ENCODE data around the gene HASPIN. TPM values are rescaled to one million over a fixed set of nuclear protein-coding genes. Genes with fewer than 3 reads are reported as not detected.

HASPIN gene
- total RNA-seq, 1 donor from 2014 or later, result 0.68 TPM

DNA sequence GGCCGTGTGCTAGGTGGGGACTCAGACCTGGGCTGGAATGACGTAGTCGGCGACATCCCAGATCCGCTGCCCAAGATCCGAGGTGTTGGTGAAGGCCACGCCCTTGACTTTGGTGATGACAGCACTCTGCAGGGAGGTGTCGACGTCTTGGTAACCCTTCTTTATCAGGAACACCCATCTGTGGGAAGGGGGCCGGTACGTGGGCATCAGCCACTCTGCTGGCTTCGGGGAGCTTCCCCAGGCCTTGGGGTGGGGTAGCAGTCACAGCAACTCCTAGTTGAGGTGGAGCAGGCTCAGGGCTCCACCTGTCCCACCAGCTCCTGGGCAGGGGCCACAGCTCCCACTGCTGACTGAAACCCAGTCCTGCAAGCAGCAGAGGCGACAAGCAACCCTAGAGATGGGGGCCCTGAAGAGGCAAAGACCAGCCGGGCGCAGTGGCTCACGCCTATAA is 32.1 kb upstream of the HASPIN start:
- DNase-seq, result no peak
- Histone ChIP-seq H3K4me3 (no peak overlapping the region), H3K27ac (no peak overlapping the region), H3K4me1 (peaks cover 16% of the 10 kb centered on the region), H3K9me3 (no peaks in the 10 kb centered on the region), H3K36me3 (no peaks in the 10 kb centered on the region), H3K27me3 (ENCODE audit: low read depth) (peaks cover 61% of the 10 kb centered on the region)
- intact Hi-C loops (cut with DNase I), result no loop called here
- ATAC-seq, result no peak
- TF ChIP-seq, protein P1, sequence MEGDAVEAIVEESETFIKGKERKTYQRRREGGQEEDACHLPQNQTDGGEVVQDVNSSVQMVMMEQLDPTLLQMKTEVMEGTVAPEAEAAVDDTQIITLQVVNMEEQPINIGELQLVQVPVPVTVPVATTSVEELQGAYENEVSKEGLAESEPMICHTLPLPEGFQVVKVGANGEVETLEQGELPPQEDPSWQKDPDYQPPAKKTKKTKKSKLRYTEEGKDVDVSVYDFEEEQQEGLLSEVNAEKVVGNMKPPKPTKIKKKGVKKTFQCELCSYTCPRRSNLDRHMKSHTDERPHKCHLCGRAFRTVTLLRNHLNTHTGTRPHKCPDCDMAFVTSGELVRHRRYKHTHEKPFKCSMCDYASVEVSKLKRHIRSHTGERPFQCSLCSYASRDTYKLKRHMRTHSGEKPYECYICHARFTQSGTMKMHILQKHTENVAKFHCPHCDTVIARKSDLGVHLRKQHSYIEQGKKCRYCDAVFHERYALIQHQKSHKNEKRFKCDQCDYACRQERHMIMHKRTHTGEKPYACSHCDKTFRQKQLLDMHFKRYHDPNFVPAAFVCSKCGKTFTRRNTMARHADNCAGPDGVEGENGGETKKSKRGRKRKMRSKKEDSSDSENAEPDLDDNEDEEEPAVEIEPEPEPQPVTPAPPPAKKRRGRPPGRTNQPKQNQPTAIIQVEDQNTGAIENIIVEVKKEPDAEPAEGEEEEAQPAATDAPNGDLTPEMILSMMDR (IDR thresholded peaks at IDR 0.05), result no peak

DNA sequence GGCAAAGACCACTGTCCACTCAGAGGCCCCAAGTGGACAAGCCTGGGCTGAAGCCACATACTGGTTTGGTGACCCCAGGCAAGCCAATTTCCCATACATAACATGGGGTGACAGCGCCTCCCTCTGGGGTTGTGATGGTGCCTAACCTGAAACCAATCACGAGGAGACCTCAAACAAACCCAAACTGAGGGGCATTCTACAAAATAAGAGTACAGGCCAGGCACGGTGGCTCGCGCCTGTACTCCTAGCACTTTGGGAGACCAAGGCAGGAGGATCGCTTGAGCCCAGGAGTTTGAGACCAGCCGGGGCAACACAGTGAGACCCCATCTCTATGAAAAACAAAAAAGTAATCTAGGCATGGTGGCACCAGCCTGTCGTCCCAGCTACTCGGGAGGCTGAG is 31.4 kb upstream of the HASPIN start:
- Histone ChIP-seq H3K4me1 (peaks cover 17% of the 10 kb centered on the region), H3K27me3 (ENCODE audit: low read depth) (peaks cover 66% of the 10 kb centered on the region), H3K9me3 (no peaks in the 10 kb centered on the region), H3K36me3 (no peaks in the 10 kb centered on the region), H3K27ac (no peak overlapping the region), H3K4me3 (no peak overlapping the region)
- no peak for ATAC-seq
- intact Hi-C loops (cut with DNase I), result no loop called here
- DNase-seq, result no peak
- TF ChIP-seq, protein P1 (IDR thresholded peaks at IDR 0.05), result no peak

DNA sequence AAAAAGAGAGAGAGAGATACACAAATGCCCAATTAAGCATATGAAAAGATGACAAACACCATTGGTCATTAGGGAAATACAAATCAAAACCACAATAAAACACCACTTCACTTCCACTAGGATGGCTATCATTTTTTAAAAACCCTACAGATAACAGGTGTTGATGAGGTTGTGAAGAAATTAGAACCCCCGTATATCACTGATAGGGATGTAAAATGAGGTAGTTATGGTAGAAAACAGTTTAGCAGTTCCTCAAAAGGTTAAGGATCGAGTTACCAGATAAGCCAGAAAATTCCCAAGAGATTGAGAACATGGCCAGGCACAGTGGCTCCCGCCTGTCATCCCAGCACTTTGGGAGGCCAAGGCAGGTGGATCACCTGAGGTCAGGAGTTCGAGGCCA is 30.6 kb upstream of the HASPIN start:
- intact Hi-C loops (cut with DNase I), result no loop called here
- no peak for ATAC-seq
- H3K9me3 ChIP-seq, result no peaks in the 10 kb centered on the region
- H3K27me3 ChIP-seq (ENCODE audit: low read depth), result peaks cover 68% of the 10 kb centered on the region
- H3K27ac ChIP-seq, result no peak overlapping the region
- no peak overlapping the region for H3K4me3 ChIP-seq
- TF ChIP-seq, protein P1 (IDR thresholded peaks at IDR 0.05), result no peak
- H3K4me1 ChIP-seq, result peaks cover 17% of the 10 kb centered on the region
- DNase-seq, result no peak
- no peaks in the 10 kb centered on the region for H3K36me3 ChIP-seq

DNA sequence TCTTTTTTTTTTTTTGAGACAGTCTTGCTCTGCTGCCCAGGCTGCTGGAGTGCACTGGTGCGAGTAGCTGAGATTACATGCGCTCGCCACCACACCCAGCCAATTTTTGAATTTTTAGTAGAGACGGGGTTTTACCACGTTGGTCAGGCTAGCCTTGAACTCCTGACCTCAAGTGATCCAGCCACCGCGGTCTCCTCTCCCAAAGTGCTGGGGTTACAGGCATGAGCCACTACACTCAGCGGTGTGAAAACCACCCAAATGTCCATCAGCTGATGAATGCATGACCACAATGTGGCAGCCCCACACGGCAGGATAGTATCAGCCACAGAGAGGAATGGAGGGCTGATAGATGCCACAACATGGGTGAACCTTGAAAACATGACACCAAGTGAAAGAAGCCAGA is 29.9 kb upstream of the HASPIN start:
- Histone ChIP-seq H3K36me3 (no peaks in the 10 kb centered on the region), H3K27me3 (ENCODE audit: low read depth) (peaks cover 73% of the 10 kb centered on the region), H3K9me3 (no peaks in the 10 kb centered on the region), H3K4me1 (peaks cover 17% of the 10 kb centered on the region), H3K27ac (no peak overlapping the region), H3K4me3 (no peak overlapping the region)
- TF ChIP-seq, protein P1 (IDR thresholded peaks at IDR 0.05), result no peak
- ATAC-seq (no peak), DNase-seq (no peak)
- intact Hi-C loops (cut with DNase I), result no loop called here

DNA sequence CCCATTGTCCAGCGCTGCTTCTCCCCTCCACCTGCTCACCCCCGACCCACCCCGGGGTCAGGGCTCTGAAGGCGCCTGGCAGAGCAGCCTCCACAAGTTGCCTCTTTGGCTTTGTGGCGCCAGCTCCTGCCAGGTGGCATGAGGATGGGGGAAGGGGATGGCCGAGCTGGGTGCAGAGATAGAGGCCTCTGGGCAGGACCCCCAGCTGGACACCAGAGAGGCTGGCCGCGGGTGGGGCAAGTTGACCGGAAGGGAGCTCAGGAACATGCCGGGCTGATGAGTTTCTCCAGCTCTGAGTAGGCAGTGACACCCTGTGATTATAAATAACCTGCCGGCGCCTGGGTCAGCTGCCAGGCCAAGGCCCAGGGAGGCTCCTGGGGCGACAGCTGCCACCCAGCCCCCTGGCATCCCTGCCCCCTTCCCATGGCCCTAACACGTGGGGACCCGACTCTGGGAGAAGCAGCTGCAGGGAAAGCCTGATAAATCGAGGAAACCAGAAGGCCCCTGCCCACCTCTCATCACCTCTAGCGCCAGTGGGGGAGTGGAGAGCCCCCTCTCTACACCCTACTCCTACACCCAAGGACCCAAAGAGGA is 28.5 kb upstream of the HASPIN start:
- Histone ChIP-seq H3K27me3 (ENCODE audit: low read depth) (peaks cover 69% of the 10 kb centered on the region), H3K9me3 (no peaks in the 10 kb centered on the region), H3K4me1 (peaks cover 17% of the 10 kb centered on the region), H3K4me3 (peak overlapping the region; percentile 54), H3K36me3 (no peaks in the 10 kb centered on the region), H3K27ac (no peak overlapping the region)
- ATAC-seq, result peak in 1 of 2 donors; percentile 20
- DNase-seq, result no peak
- intact Hi-C loops (cut with DNase I), result no loop called here
- TF ChIP-seq, protein P1 (IDR thresholded peaks at IDR 0.05), result no peak
